DOHH2 (cell line): ENCODE data around the gene FAHD2B.
"Not testable (repeated sequence)": the region's sequence is repeated elsewhere in the genome, so short reads cannot be mapped to it uniquely, and the experiment has no call there.

Source experiments
- CTCF ChIP-seq: fragments of 200-600 bp; sonication (generic); IDR thresholded peaks from one replicate; pipeline ENCODE4 v1.5.1; 2014; ENCODE audit warnings: antibody characterized with exemption, mild to moderate bottlenecking, low read depth, low read length; ENCODE audit not compliant: poor library complexity, severe bottlenecking
- EZH2phosphoT487 ChIP-seq: fragments of 200-600 bp; sonication (generic); IDR thresholded peaks from 2 replicates; pipeline ENCODE4 v1.6.1; 2017; ENCODE audit warnings: borderline replicate concordance, mild to moderate bottlenecking, antibody characterized with exemption, low read length, moderate library complexity, mixed read lengths

GRCh38 chr2:97059782-97060181, 34.9 kb downstream of the FAHD2B start:
- not testable (repeated sequence) for TF ChIP-seq CTCF, EZH2phosphoT487
